Upper lobe of right lung (tissue), 1 donor: Measurements from ENCODE around the gene SNAI1. TPM values are rescaled to one million over a fixed set of nuclear protein-coding genes. Genes with fewer than 3 reads are reported as not detected.
A peak's percentile ranks its signal among the peaks of the same experiment; 100 is the strongest.
"Not testable (repeated sequence)": the region's sequence is repeated elsewhere in the genome, so short reads cannot be mapped to it uniquely, and the experiment has no call there.

Source experiments
- ATAC-seq: fragments of 200-7000 bp; cut with Tn5 transposase; one replicate; pipeline ENCODE4 v1.9.1; 2020; ENCODE audit warnings: mild to moderate bottlenecking, moderate library complexity
- DNase-seq: peaks from one replicate; pipeline ENCODE4 v3.0.0-alpha.2; 2020
- H3K27ac ChIP-seq: fragments of 200-600 bp; one replicate; pipeline ENCODE4 v1.8.0; 2022
- H3K27me3 ChIP-seq: fragments of 200-600 bp; one replicate; pipeline ENCODE4 v1.8.0; 2022; ENCODE audit warnings: mild to moderate bottlenecking
- H3K36me3 ChIP-seq: fragments of 200-600 bp; one replicate; pipeline ENCODE4 v1.8.0; 2022
- H3K4me1 ChIP-seq: fragments of 200-600 bp; one replicate; pipeline ENCODE4 v1.8.0; 2022
- H3K4me3 ChIP-seq: fragments of 200-600 bp; one replicate; pipeline ENCODE4 v1.8.0; 2022; ENCODE audit warnings: mild to moderate bottlenecking
- H3K9me3 ChIP-seq: fragments of 200-600 bp; one replicate; pipeline ENCODE4 v1.8.0; 2022
- CTCF ChIP-seq: fragments of 200-600 bp; IDR thresholded peaks from one replicate; pipeline ENCODE4 v1.8.0; 2022; ENCODE audit warnings: antibody characterized with exemption
- intact Hi-C: fragments of 100-400 bp; cut with DNase I; formaldehyde crosslinking; loops from one replicate; pipeline ENCODE4 v1.11.0; 2022
- total RNA-seq: library from RNA; stranded (reverse); fragmentation: NEBNext Ultra II Directional; extraction: Animal tissue kit (Norgen Biotek cat#: 25700); gene quantifications from one replicate; pipeline ENCODE4 v1.2.1, GENCODE V29; 2021
- donor health status: DM: no; HTN: yes; CAD: no; lungs with severe emphysema.

The SNAI1 gene
- total RNA-seq, 1 donor from 2014 or later: 10.6 TPM

- Histone ChIP-seq H3K27ac (no peak overlapping the region), H3K27me3 (no peaks in the 10 kb centered on the region), H3K36me3 (peaks cover 61% of the 10 kb centered on the region), H3K4me3 (no peak overlapping the region), H3K4me1 (no peaks in the 10 kb centered on the region), H3K9me3 (no peaks in the 10 kb centered on the region)
- ATAC-seq (no peak), DNase-seq (no peak)
- TF ChIP-seq CTCF: no peak
- intact Hi-C loops: no loop called here
Observed at GRCh38 chr20:49956689-49957088, 26.1 kb upstream of the SNAI1 start.

DNA sequence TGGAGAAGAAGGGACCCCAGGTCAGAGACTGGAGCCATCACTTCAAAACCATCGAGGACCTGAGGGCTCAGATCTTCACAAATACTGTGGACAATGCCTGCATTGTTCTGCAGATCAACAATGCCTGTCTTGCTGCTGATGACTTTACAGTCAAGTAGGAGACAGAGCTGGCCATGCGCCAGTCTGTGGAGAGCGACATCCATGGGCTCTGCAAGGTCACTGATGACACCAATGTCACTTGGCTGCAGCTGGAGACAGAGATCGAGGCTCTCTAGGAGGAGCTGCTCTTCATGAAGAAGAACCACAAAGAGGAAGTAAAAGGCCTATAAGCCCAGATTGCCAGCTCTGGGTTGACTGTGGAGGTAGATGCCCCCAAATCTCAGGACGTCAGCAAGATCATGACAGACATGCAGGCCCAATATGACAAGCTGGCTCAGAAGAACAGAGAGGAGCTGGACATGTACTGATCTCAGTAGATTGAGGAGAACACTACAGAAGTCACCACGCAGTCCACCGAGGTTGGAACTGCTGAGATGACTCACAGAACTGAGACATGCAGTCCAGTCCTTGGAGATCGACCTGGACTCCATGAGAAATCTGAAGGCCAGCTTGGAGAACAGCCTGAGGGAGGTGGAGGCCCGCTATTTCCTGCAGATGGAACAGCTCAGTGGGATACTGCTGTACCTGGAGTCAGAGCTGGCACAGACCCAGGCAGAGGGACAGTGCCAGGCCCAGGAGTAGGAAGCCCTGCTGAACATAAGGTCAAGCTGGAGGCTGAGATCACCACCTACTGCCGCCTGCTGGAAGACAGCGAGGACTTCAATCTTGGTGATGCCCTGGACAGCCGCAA lies 25.5 kb upstream of the SNAI1 start:
- ATAC-seq, H3K4me1 ChIP-seq, H3K27ac ChIP-seq, DNase-seq, H3K9me3 ChIP-seq, intact Hi-C loops, H3K27me3 ChIP-seq, H3K4me3 ChIP-seq: not testable (repeated sequence)
- H3K36me3 ChIP-seq: peaks cover 55% of the 10 kb centered on the region

GRCh38 chr20:49961413-49961812 lies 21.4 kb upstream of the SNAI1 start:
- Histone ChIP-seq H3K9me3 (no peaks in the 10 kb centered on the region), H3K27ac (no peak overlapping the region), H3K4me3 (no peak overlapping the region), H3K4me1 (no peaks in the 10 kb centered on the region), H3K27me3 (no peaks in the 10 kb centered on the region), H3K36me3 (peaks cover 14% of the 10 kb centered on the region)
- intact Hi-C loops: no loop called here
- ATAC-seq (no peak), DNase-seq (no peak)
- no peak for TF ChIP-seq CTCF

GRCh38 chr20:49964964-49965780 lies 17.6 kb upstream of the SNAI1 start:
- H3K27me3 ChIP-seq: no peaks in the 10 kb centered on the region
- no peaks in the 10 kb centered on the region for H3K4me1 ChIP-seq
- DNase-seq (no peak), ATAC-seq (peak; percentile 85)
- H3K4me3 ChIP-seq: no peak overlapping the region
- H3K27ac ChIP-seq: no peak overlapping the region
- TF ChIP-seq CTCF: peak; percentile 47
- intact Hi-C loops: no loop called here
- no peaks in the 10 kb centered on the region for H3K9me3 ChIP-seq
- no peaks in the 10 kb centered on the region for H3K36me3 ChIP-seq

- TF ChIP-seq CTCF: no peak
- DNase-seq (no peak), ATAC-seq (peak; percentile 23)
- H3K9me3 ChIP-seq: no peaks in the 10 kb centered on the region
- H3K36me3 ChIP-seq: no peaks in the 10 kb centered on the region
- no peaks in the 10 kb centered on the region for H3K27me3 ChIP-seq
- no peak overlapping the region for H3K27ac ChIP-seq
- no peaks in the 10 kb centered on the region for H3K4me1 ChIP-seq
- intact Hi-C loops: no loop called here
- H3K4me3 ChIP-seq: no peak overlapping the region
Observed at GRCh38 chr20:49965781-49966305, 16.9 kb upstream of the SNAI1 start.

GRCh38 chr20:49966861-49967260 lies 15.9 kb upstream of the SNAI1 start:
- H3K9me3 ChIP-seq: no peaks in the 10 kb centered on the region
- H3K4me3 ChIP-seq: no peak overlapping the region
- intact Hi-C loops: no loop called here
- DNase-seq (no peak), ATAC-seq (no peak)
- no peak for TF ChIP-seq CTCF
- no peaks in the 10 kb centered on the region for H3K36me3 ChIP-seq
- no peaks in the 10 kb centered on the region for H3K4me1 ChIP-seq
- H3K27ac ChIP-seq: no peak overlapping the region
- no peaks in the 10 kb centered on the region for H3K27me3 ChIP-seq
